C4-2B (cell line): ENCODE measurements around the gene NRARP.
"Not testable (repeated sequence)": the region's sequence is repeated elsewhere in the genome, so short reads cannot be mapped to it uniquely, and the experiment has no call there.

Experiments used
- H3K27ac ChIP-seq: fragments of 450-650 bp; 2 replicates; pipeline ENCODE4 v1.5.1; 2017
- ZFX ChIP-seq: fragments of 450-650 bp; IDR thresholded peaks from 2 replicates; pipeline ENCODE4 v1.6.1; 2017
- TF ChIP-seq, protein P1 (sequence below): fragments of 450-650 bp; conservative IDR thresholded peaks from 2 replicates; pipeline ENCODE4 v1.5.1; 2017; ENCODE audit warnings: mild to moderate bottlenecking

The NRARP gene

DNA sequence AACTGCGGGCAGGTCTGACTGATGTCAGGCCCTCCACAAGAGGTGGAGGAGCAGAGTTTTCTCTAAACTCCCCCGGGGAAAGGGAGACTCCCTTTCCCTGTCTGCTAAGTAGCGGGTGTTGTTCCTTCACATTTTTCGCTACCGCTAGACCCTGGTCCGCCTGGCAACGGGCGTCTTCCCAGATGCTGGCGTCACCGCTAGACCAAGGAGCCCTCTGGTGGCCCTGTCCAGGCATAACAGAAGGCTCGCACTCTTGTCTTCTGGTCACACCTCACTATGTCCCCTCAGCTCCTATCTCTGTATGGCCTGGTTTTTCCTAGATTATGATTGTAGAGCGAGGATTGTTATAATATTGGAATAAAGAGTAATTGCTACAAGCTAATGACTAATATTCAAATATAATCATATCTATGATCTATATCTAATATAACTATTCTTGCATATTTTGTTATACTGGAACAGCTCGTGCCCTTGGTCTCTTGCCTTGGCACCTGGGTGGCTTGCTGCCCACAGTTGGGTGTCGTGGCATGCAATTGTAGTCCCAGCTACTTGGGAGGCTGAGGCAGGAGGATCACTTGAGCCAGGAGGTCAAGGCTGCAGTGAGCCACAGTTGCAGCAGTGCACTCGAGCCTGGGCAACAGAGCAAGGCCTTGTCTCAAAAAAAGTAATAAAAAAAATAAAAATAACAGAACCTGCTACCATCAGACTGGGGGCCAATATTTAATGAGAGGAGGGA lies 39.7 kb downstream of the NRARP start:
- H3K27ac ChIP-seq, result not testable (repeated sequence)
- TF ChIP-seq, protein P1, sequence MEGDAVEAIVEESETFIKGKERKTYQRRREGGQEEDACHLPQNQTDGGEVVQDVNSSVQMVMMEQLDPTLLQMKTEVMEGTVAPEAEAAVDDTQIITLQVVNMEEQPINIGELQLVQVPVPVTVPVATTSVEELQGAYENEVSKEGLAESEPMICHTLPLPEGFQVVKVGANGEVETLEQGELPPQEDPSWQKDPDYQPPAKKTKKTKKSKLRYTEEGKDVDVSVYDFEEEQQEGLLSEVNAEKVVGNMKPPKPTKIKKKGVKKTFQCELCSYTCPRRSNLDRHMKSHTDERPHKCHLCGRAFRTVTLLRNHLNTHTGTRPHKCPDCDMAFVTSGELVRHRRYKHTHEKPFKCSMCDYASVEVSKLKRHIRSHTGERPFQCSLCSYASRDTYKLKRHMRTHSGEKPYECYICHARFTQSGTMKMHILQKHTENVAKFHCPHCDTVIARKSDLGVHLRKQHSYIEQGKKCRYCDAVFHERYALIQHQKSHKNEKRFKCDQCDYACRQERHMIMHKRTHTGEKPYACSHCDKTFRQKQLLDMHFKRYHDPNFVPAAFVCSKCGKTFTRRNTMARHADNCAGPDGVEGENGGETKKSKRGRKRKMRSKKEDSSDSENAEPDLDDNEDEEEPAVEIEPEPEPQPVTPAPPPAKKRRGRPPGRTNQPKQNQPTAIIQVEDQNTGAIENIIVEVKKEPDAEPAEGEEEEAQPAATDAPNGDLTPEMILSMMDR, result peak; percentile 83

DNA sequence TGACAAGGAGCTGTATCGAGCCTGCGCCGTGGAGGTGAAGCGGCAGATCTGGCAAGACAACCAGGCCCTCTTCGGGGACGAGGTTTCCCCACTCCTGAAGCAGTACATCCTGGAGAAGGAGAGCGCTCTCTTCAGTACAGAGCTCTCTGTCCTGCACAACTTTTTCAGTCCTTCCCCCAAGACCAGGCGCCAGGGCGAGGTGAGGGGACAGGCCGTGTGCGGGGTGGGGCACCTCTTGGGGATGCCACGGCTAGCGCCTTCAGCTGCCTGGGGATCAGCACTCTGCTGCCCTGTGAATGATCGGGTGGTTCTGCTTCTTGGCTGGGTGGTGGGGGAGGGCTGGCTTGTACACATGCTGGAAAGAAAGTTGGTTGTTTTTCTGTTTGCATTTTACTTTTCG lies 45.2 kb downstream of the NRARP start:
- TF ChIP-seq, protein P1, result no peak
- TF ChIP-seq ZFX, result no peak
- H3K27ac ChIP-seq, result no peak overlapping the region; the same call in 1 of the 2 replicates

DNA sequence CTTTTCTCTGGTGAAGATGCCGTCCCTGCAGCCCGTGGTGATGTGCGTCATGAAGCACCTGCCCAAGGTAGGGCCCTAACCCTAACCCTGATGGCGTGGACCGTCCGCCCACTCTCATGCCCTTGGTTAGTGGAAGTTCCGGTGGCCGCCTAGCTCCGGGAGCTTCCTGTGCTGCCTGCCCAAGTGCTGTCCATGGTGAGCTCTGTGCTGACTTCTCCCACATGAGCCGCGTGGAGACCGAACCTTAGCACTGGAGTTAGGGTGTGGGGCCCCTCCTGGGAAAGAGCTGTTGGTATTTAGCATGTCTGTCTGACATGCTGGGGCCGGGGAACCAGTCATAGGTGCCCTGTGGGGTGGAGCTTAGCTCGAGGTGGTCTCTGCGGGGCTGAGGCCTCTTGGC lies 45.7 kb downstream of the NRARP start:
- TF ChIP-seq, protein P1, result no peak
- no peak for TF ChIP-seq ZFX
- H3K27ac ChIP-seq, result peak overlapping the region; percentile 90

DNA sequence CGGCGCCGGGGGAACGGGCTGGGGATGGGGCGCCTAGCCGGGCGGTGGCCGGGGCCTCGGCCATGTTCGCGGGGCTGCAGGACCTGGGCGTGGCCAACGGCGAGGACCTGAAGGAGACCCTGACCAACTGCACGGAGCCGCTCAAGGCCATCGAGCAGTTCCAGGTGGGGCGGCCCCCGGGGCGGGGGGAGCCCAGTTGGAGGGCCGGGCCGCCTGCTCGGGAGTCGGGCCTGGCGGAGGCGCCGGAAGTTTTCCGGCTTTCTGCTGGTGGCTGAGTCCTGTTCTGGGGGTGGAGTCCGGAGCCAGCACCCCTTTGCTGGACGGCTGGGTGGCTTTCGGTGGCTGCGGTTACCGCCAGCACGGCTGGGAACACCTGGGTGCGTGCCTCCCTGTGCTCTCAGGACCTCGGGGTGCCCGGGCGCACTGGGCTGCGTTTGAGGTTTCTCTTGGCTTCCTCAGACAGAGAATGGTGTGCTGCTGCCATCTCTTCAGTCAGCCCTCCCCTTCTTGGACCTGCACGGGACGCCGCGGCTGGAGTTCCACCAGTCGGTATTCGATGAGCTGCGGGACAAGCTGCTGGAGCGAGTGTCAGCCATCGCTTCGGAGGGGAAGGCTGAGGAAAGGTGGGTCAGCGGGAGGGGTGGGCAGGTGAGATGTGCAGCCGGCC lies 46.5 kb downstream of the NRARP start:
- H3K27ac ChIP-seq, result peak overlapping the region; percentile 90
- TF ChIP-seq, protein P1, result no peak
- TF ChIP-seq ZFX, result peak; percentile 82; the same call in 1 of the 2 replicates

DNA sequence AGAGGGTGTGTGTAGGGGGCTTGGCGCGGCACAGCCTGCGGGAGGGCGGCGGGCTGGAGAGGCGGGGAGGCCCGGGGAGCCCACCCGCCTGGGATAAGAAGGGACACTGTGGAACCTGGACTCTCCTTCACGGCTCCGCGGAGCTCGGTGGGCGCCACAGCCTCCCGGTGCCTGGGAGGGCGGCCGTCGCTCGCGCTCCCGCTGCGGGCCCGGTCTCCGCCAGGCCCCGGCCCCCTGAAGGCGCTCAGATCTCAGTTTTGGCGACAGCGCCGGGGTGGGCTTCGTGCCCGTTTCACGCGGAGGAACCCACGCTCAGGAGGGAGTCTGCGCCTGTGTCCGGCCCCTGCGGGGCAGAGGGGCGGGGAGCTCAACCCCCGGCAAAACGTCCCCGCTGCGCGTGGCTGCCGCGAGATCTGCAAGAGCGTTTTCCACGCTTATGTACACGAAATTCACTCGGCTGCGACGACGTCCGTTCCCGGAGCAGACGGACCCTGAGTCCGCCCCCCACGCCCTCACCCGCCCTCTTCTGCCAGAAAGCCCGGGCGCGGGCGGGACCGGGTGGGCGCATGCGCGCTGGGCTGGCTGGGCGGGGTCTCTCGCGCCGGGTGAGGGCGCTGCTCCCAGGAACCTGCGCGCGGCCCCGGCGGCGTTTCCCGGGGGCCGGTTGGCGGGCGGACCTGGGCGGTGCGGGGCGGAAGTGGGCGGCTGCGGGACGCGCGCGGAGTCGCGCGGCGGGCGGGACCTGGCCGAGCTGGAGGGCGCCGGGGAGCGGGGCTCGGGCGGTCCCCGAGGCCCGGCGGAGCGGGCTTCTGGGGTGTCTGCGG lies 47.2 kb downstream of the NRARP start, which contains the start of gene NELFB:
NELFB (plus strand) TSS at position 704 of the 824 bp plus-strand sequence.
- peak within 1 kb of the TSS; percentile 90 for H3K27ac ChIP-seq
- TF ChIP-seq, protein P1, result no peak
- no peak for TF ChIP-seq ZFX

DNA sequence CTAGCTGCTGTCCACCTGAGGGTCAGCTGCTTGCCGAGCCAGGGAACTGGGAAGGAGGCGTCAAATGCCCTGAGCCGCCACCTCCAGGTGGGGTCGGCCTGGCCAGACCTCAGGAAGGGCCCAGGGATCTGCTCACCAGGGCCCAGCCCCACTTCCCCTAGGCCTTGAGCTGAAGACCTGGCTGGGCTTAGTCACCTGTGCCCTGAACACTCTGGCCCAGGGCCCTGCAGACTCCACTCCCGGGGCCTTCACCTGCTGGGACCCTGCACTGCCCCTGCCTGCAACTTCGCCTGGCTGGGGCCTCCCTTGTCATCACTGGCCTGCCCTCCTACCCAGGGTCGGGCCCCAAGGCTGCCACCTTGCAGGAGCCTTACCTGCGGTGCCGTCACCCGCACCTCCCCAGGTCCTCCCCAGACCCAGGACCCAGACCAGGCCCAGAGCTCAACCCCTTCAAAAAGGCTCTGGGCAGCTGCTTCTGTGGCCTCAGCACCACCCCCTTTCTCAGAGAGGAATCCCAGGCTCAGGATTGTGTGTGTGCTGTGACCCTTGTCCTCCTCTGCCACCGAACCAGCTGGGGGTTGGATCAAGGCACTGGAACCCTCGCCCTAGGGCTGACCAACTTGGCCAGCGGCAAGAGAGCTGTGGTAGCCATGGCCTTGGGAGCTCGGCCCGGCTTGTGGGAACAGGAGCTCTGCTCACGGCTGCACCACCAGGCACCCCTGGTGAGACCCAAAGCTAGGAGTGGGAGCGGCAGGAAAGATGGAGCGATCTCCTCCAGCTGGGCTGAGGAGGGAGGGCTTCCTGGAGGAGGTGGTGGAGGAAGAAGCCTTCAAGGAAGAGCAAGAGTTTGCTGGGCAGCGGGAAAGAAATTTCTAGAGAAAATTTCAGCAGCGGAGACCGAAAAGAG lies 48.1 kb downstream of the NRARP start:
- TF ChIP-seq ZFX, result no peak
- TF ChIP-seq, protein P1, result no peak
- H3K27ac ChIP-seq, result peak overlapping the region; percentile 90
